HG03460 (cell line): ENCODE results near the gene IRF7.

Experiments
- ATAC-seq: cut with Tn5 transposase; IDR thresholded peaks from one replicate; pipeline ENCODE4 v1.9.1; 2021; ENCODE audit not compliant: unreplicated experiment

The IRF7 gene

GRCh38 chr11:641806-642370 is 26.1 kb upstream of the IRF7 start:
- ATAC-seq: no peak

GRCh38 chr11:640021-640706 is 24.4 kb upstream of the IRF7 start:
- no peak for ATAC-seq

DNA sequence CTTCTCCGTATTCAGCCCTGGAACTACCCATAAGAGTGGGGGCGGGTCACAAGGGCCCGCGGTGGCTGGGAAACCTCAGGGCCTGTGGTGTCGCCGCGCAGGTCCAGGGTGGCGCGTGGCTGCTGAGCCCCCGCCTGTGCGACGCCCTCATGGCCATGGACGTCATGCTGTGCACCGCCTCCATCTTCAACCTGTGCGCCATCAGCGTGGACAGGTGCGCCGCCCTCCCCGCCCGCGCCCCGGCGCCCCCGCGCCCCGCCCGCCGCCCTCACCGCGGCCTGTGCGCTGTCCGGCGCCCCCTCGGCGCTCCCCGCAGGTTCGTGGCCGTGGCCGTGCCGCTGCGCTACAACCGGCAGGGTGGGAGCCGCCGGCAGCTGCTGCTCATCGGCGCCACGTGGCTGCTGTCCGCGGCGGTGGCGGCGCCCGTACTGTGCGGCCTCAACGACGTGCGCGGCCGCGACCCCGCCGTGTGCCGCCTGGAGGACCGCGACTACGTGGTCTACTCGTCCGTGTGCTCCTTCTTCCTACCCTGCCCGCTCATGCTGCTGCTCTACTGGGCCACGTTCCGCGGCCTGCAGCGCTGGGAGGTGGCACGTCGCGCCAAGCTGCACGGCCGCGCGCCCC is 23.7 kb upstream of the IRF7 start:
- no peak for ATAC-seq

GRCh38 chr11:638631-639331 is 23.0 kb upstream of the IRF7 start:
- no peak for ATAC-seq

- ATAC-seq: no peak
These were observed 22.1 kb upstream of the IRF7 start for GRCh38 chr11:637593-638521.

- ATAC-seq: no peak
These were observed 21.5 kb upstream of the IRF7 start for GRCh38 chr11:637333-637592.

- no peak for ATAC-seq
These were observed 21.0 kb upstream of the IRF7 start, which contains the start of gene DRD4 for GRCh38 chr11:636511-637332. TSS of gene DRD4 (plus strand) at chr11:637269. CDS start at chr11:637305, 36 bp downstream.

GRCh38 chr11:635945-636510 is 20.3 kb upstream of the IRF7 start:
- ATAC-seq: no peak

DNA sequence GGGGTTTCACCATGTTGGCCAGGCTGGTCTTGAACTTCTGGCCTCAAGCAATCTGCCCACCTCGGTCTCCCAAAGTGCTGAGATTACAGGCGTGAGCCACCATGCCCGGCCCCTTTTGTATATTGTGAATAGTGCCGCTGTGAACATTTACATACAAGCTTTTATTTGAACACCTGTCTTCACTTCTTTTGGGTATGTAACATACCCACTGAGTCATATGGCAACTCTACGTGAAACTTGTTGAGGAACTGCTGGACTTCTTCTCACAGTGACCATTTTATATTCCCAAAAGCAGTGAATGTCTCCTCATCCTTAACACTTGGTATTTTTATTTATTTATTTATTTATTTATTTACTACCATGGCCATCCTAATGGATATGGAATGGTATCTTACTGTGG is 15.1 kb upstream of the IRF7 start:
- ATAC-seq: no peak

DNA sequence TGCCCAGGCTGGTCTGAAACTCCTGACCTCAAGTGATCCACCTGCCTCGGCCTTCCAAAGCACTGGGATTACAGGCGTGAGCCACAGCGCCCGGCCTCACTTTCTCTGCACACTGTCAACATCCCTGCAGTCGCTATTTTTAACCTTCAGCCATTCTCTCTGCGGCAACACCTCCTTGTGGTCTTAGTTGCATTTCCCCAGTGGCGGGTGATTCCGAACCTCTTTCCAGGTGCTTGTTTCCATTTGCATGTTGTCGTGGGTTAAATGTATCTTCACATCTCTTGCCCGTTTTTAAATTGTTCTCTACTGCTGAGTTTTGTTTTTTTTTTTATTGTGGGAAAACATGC is 13.5 kb upstream of the IRF7 start:
- no peak for ATAC-seq

DNA sequence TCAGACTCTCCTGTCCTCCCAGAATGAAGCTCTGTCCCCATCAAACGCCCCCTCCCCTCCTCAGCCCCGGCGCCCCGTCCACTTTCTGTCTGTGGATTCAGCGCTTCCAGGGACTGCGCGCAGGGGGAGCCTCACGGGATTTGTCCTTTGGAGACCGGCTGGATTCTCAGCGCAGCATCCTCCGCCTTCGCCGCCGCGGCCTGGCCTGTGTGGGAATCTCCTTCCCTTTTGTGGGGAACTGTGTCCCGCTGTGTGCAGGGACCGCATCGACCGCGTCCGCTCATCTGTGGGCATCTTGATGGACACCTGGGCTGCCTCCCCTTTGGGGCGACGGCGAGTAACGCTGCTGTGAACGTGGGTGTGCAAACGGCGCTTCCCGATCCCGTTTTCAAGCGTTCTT is 12.3 kb upstream of the IRF7 start:
- ATAC-seq: no peak

- no peak for ATAC-seq
These were observed 11.5 kb upstream of the IRF7 start for GRCh38 chr11:627308-627576.

DNA sequence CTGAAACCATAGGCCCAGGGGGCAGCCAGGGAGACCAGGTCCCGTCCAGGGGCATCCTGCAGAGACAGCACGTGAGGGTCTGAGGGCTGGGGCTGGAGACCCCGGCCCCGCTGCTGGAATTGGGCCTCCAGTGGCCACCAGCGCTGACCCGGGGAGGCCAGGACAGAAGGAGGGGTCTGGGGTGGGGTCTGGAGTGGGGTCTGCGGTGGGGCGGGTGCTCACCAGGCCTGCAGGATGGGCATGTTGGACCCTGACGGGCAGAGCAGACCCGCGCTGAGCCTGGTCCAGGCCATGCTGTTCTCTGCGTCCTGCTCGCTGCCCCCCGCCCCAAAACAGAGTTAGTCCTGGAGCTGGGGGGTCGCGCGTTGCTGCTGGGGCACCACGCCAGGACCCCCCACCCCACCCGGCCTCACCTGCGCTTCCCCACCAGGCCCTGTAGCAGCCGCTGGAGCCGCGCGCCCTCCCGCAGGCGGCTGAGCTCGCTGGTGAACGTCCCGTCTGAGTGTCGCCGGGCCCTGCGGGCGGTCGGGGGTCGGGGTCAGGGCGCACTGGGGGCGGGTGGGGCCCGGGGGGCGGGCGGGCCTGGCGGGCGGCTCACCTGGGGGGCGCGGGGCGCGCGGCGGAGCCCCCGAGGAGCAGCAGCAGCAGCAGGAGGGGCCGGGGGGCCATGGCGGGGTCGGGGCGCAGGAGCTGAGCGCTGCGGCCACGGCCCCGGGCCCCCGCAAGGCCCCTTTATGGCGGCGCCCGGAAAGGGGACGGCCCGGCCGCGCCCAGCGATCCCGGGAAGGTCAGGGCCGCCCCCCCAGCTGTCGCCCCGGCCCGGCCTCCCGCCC is 10.9 kb upstream of the IRF7 start, which contains the start of gene SCT:
Gene SCT (minus strand): TSS at position 707 of the 833 bp plus-strand sequence. CDS start 38 bp downstream, at position 669.
- no peak for ATAC-seq

GRCh38 chr11:625636-626268 is 10.0 kb upstream of the IRF7 start:
- no peak for ATAC-seq

GRCh38 chr11:624705-625635 is 9.2 kb upstream of the IRF7 start, which contains the start of gene CDHR5:
TSS of gene CDHR5 (minus strand) at chr11:624955. CDS start at chr11:624902, 53 bp downstream.
- ATAC-seq: no peak

DNA sequence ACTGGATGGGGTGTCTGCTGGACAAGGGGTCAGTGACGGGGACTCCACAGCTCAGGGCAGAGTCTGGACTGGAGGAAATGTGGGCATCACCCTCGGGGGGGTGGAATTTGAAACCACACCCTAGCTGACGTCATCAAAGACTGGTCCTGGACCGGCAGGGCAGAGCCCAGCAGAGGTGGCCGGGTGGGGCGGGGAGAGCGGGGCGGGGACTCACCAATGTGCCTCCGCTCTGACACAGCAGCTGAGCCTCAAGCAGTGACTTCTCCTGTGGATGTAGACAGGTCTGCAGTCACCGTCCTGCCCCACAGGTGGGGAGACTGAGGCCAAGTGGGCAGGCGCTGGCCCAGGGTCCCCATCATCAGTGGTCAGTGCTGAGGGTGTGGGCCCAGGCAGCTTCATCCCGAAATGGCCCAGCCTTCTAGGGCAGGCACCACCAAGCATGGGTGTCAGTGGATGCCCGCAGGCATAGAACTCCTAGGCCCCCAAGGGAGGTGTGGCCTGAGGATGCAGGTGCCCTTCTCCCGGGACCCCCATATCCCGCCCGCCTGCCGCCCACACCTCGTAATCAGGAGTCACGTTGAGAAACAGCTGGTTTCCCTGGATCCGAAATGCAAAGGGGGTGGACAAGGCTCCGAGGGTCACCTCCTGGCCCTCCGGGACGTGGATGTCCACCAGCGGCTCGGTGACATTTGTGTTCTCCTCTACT is 8.4 kb upstream of the IRF7 start:
- ATAC-seq: no peak

DNA sequence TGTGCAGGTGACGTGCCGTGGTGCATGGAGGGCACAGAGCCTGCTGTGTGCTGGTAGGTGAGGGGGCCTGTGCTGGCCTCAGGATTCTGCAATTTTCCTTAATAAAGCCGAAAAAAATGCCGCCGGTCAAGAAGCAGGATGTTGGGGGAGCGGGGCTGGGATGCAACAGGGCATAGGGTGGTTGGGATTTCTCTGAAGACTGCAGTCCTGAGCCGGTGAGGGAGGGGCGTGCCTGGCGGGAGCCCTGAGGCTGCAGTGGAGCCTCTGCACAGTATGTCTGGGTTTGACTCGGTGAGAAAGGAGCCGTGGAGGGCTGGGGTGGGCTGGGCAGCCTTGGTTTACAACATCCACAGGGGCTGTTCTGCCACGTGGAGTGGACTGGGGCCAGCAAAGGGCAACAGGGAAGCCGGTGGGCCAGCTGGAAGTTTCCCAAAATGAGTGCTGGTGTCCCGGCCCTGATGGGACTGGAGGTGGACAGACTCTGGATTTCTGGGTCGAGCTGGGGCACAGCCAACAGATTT is 7.7 kb upstream of the IRF7 start:
- no peak for ATAC-seq
